GM12892 (cell line): Measurements from ENCODE around the gene CEP135.

Experiments used
- POLR2A ChIP-seq: IDR thresholded peaks from 2 replicates; pipeline ENCODE4 v1.6.1; 2011; ENCODE audit warnings: low read depth, low read length, control low read depth
- TAF1 ChIP-seq: IDR thresholded peaks from 2 replicates; pipeline ENCODE4 v1.6.1; 2011; ENCODE audit warnings: low read depth, mild to moderate bottlenecking, control low read depth, low read length, borderline replicate concordance

GRCh38 chr4:55927803-55928437 lies 20.8 kb upstream of the CEP135 start:
- TF ChIP-seq TAF1 (no peak), POLR2A (no peak)
